AG09309 (cell line): ENCODE results near the gene SIAH3.

ENCODE experiments used
- DNase-seq: peaks from one replicate; pipeline ENCODE4 v3.0.0-alpha.2; 2010; ENCODE audit warnings: low read depth
- H3K4me3 ChIP-seq: 2 replicates; pipeline ENCODE4 v1.5.1; 2011; ENCODE audit warnings: mild to moderate bottlenecking, low read depth, low read length, moderate library complexity; ENCODE audit not compliant: control insufficient read depth
- TF ChIP-seq, protein P1 (sequence below): IDR thresholded peaks from 2 replicates; pipeline ENCODE4 v1.5.1; 2011; ENCODE audit warnings: mild to moderate bottlenecking, low read depth, low read length, inconsistent platforms; ENCODE audit not compliant: insufficient read depth, control insufficient read depth; ENCODE audit errors: missing control alignments

Gene SIAH3

DNA sequence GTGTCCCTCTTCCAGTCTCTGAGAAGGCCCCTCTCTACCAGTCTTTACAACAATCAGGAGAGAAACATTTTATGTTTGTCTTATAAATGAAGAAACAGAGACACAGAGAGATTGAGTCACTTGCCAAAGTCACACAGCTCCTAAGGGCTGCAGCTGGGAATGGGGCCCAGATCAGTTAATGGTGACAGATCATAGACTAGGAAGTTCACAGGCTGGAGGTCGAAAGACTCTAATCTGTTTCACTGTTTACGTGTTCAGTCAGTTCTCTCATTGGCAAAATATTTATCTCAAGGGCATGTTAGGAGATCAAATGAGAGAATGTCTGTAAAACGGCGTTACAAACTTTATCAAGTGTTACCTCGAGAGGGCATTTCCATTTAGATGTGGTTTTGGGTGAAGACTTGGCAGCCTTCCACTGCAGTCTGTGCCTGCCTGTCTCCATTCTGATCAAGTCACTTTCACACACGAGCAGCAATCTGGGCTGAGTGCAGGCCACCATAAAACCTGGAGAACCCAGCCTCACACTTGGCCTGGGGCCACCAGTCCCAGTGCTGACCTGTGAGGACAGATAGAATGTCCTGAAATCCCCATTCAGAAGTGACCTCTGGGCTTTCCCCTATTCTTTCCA lies 65.1 kb downstream of the SIAH3 start:
- no peak for DNase-seq
- TF ChIP-seq, protein P1, sequence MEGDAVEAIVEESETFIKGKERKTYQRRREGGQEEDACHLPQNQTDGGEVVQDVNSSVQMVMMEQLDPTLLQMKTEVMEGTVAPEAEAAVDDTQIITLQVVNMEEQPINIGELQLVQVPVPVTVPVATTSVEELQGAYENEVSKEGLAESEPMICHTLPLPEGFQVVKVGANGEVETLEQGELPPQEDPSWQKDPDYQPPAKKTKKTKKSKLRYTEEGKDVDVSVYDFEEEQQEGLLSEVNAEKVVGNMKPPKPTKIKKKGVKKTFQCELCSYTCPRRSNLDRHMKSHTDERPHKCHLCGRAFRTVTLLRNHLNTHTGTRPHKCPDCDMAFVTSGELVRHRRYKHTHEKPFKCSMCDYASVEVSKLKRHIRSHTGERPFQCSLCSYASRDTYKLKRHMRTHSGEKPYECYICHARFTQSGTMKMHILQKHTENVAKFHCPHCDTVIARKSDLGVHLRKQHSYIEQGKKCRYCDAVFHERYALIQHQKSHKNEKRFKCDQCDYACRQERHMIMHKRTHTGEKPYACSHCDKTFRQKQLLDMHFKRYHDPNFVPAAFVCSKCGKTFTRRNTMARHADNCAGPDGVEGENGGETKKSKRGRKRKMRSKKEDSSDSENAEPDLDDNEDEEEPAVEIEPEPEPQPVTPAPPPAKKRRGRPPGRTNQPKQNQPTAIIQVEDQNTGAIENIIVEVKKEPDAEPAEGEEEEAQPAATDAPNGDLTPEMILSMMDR, result no peak
- H3K4me3 ChIP-seq, result no peak overlapping the region

DNA sequence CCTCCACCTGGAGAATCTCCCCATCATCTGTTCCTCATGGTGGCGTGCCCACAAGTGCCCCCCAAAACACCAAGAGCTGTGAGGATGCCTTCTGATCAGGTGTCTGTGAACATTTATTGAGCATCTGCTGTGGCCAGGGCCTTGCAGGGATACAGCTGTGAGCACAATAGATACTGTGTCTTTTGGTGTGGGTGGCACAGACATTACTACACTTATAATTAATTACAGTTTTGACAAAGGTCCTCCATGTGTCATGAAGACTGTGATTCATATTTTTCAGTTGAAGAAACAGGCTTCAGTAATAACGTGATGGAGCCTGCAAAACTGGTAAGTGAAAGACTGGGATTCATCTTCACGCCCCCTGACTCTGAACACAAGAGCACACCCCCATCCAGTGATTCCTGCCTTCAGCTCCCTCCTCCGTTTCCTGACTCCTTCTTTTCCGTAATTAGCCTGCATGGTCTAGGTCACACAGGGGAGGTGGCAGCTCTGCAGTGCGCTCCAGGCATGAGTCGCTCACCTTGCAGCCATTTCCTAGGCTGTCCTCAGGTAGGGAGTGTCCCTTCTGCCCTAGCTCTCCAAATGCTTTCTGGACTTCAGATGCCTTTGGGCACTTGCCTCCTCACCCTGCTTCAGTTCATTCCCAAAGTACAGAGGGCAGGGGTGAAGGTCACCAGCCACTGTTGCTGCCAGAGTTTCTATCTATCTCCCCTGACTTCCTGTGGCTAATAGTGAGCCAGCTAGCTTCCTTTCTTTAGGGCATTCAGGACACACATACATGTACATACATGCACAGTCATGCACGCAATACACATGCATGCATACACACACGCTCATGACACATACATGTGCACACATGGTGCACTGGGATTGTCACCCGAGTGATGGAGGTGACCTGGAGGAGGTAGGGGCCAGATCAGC lies 66.5 kb downstream of the SIAH3 start:
- no peak for DNase-seq
- no peak overlapping the region for H3K4me3 ChIP-seq
- TF ChIP-seq, protein P1, result no peak

- no peak overlapping the region for H3K4me3 ChIP-seq
- no peak for DNase-seq
- TF ChIP-seq, protein P1, result no peak
These were observed 68.1 kb downstream of the SIAH3 start for GRCh38 chr13:45783346-45784043.

GRCh38 chr13:45782327-45783045 lies 69.1 kb downstream of the SIAH3 start:
- no peak for DNase-seq
- H3K4me3 ChIP-seq, result no peak overlapping the region
- TF ChIP-seq, protein P1, result no peak

DNA sequence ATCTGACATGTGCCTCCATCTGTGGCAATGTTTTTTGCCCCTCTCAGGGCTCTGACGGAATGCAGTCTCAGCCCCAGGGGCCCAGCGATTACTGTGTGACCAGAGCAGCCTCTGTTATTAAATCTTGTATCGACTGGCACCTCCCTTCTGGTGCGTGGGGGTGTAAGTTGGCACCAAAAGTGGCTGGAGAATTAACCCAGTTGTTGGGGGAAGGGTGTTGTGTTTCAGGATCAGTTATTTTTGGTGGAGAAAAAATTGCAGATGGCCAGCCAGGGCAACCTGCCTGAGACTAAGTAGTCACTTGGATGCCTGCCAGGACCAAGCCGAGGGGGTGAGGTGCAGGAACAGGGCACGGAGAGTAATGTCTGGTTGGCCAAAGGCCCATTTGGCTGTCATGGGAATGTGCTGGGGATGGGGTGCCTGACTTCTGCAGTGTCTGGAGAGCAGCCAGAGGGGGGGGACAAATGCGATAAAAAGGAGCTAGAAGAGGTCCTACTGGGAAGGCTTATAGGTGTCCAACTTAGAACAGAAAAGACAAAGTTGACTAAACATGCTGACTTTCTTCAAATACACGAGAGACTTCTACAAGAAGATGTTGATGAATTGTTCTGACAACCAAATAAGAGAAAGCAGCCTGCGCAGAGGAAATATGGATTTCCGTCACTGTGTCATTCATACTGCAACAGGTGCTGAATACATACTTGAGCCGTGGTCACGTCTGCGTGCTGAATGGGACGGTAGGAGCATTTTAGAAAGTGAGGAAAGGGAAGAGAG lies 69.8 kb downstream of the SIAH3 start:
- DNase-seq, result no peak
- TF ChIP-seq, protein P1, result no peak
- H3K4me3 ChIP-seq, result no peak overlapping the region
